HepG2 (cell line): ENCODE data around the gene PTPRU. TPM values are rescaled to one million over a fixed set of nuclear protein-coding genes. Genes with fewer than 3 reads are reported as not detected.
"Not testable (repeated sequence)": the region's sequence is repeated elsewhere in the genome, so short reads cannot be mapped to it uniquely, and the experiment has no call there.

ENCODE experiments used
- ATAC-seq: fragments of 200-7000 bp; cut with Tn5 transposase; 3 replicates; pipeline ENCODE4 v1.9.1; 2020; ENCODE audit warnings: mild to moderate bottlenecking, moderate library complexity
- BruUV-seq: library from RNA; stranded (reverse); fragments of 400-500 nt; replicated peaks from 2 replicates; lab custom pipeline; 2021; lab: Mats Ljungman, UMichigan
- CTCF ChIA-PET: fragments of 300-600 bp; formaldehyde crosslinking; extraction: SDS; loops from one replicate; lab custom pipeline; 2021; ENCODE audit warnings: low total read pairs, inconsistent platforms, low intra/inter-chr PET ratio; lab: Yijun Ruan, JAX
- POLR2A ChIA-PET: fragments of 350-600 bp; sonication (Branson Sonifier 250); formaldehyde crosslinking; loops from one replicate; lab custom pipeline; 2020; ENCODE audit warnings: antibody characterized with exemption, inconsistent platforms; lab: Yijun Ruan, JAX
- DNase-seq: peaks from one replicate; pipeline ENCODE4 v3.0.0-alpha.2; 2015; ENCODE audit warnings: low spot score
- FAIRE-seq: peaks from 3 replicates; lab custom pipeline; 2011; peaks lifted over from hg19 to GRCh38; lab: Jason Lieb, UNC
- H2AFZ ChIP-seq: one replicate; pipeline ENCODE4 v1.6.1; 2011; ENCODE audit warnings: low read length, inconsistent platforms
- H3K27ac ChIP-seq: fragments of 300-600 bp; 3 replicates; pipeline ENCODE4 v1.8.0; 2011; ENCODE audit warnings: mixed run types, mild to moderate bottlenecking, mixed read lengths, low read length, inconsistent platforms; ENCODE audit not compliant: insufficient read depth; ENCODE audit errors: extremely low read length
- H3K27me3 ChIP-seq, 2 experiments: fragments of 200-600 bp in 1 of 2; 2 replicates in 1 of 2; 3 replicates in 1 of 2; pipeline versions ENCODE4 v1.6.0 to v1.8.0; 2011; ENCODE audit warnings: low read length in 2 of 2, mild to moderate bottlenecking in 2 of 2, moderate library complexity in 2 of 2, inconsistent platforms in 1 of 2; ENCODE audit not compliant: insufficient read depth in 2 of 2, control insufficient read depth in 1 of 2
- H3K36me3 ChIP-seq, 2 experiments: fragments of 200-600 bp in 1 of 2; replicated peaks in 1 of 2; 2 replicates in 1 of 2; 3 replicates in 1 of 2; pipeline versions ENCODE4 v1.5.1 to v1.8.0; 2011; ENCODE audit warnings: low read length in 2 of 2, inconsistent platforms in 1 of 2; ENCODE audit not compliant: insufficient read depth in 2 of 2, control insufficient read depth in 1 of 2
- H3K4me1 ChIP-seq: 2 replicates; pipeline ENCODE4 v1.5.1; 2012; ENCODE audit warnings: low read length, inconsistent platforms; ENCODE audit not compliant: insufficient read depth
- H3K4me2 ChIP-seq: 2 replicates; pipeline ENCODE4 v1.6.0; 2011; ENCODE audit warnings: low read depth, low read length, inconsistent platforms
- H3K4me3 ChIP-seq, 3 experiments: fragments of 200-600 bp in 1 of 3; sonication (generic), shearing (Covaris generic) in 1 of 3; replicated peaks in 1 of 3; 2 replicates each; pipeline ENCODE4 v1.5.1; 2011 to 2016; ENCODE audit warnings: low read length in 3 of 3, inconsistent platforms in 2 of 3, low read depth in 2 of 3, mild to moderate bottlenecking in 2 of 3, control low read depth in 1 of 3, mixed read lengths in 1 of 3; ENCODE audit not compliant: insufficient read depth in 1 of 3
- H3K79me2 ChIP-seq: one replicate; pipeline ENCODE4 v1.6.1; 2011; ENCODE audit warnings: low read length, inconsistent platforms; ENCODE audit not compliant: insufficient read depth
- H3K9ac ChIP-seq: 2 replicates; pipeline ENCODE4 v1.6.0; 2011; ENCODE audit warnings: mild to moderate bottlenecking, low read depth, low read length, inconsistent platforms; ENCODE audit not compliant: insufficient read depth
- H3K9me3 ChIP-seq: 2 replicates; pipeline ENCODE4 v1.5.1; 2012; ENCODE audit warnings: mild to moderate bottlenecking, low read length
- H4K20me1 ChIP-seq: 2 replicates; pipeline ENCODE4 v1.6.0; 2011; ENCODE audit warnings: inconsistent platforms, mild to moderate bottlenecking, low read length, moderate library complexity; ENCODE audit not compliant: insufficient read depth
- ATF7 ChIP-seq, 2 experiments: fragments of 450-650 bp in 1 of 2; sonication (generic) in 1 of 2; formaldehyde crosslinking in 1 of 2; IDR thresholded peaks; 2 replicates each; pipeline versions ENCODE4 v1.4.0 to v1.6.1; 2016 to 2020; ENCODE audit warnings: antibody characterized with exemption in 1 of 2, mild to moderate bottlenecking in 1 of 2, missing genetic modification reagents in 1 of 2
- ZBTB34 ChIP-seq: sonication (generic); formaldehyde crosslinking; IDR thresholded peaks from 2 replicates; pipeline ENCODE4 v1.8.0; 2022; ENCODE audit warnings: mild to moderate bottlenecking, missing genetic modification reagents
- ZBTB40 ChIP-seq, 2 experiments: fragments of 450-650 bp in 1 of 2; sonication (generic) in 1 of 2; formaldehyde crosslinking in 1 of 2; IDR thresholded peaks; 2 replicates each; pipeline versions ENCODE4 v1.6.1 to v1.8.0; 2016 to 2022; ENCODE audit warnings: antibody characterized with exemption in 1 of 2, mild to moderate bottlenecking in 1 of 2, missing genetic modification reagents in 1 of 2
- ZNF841 ChIP-seq: sonication (generic); formaldehyde crosslinking; IDR thresholded peaks from 2 replicates; pipeline ENCODE4 v1.8.1; 2023; ENCODE audit warnings: missing genetic modification reagents, borderline replicate concordance
- WGBS: methylation state at CpG from one replicate; pipeline ENCODE4 v1.1.6; 2017; ENCODE audit warnings: low lambda C conversion rate; 5-methylcytosine and 5-hydroxymethylcytosine counted together
- in situ Hi-C: cut with HindIII; loops from 2 replicates; pipeline ENCODE4 v1.10.0; 2017; ENCODE audit warnings: low pct_unique_long_range_greater_than_20kb; ENCODE audit not compliant: extremely low pct_ligation_motif_present
- intact Hi-C: fragments of 100-400 bp; cut with micrococcal nuclease; formaldehyde crosslinking; loops from one replicate; pipeline ENCODE4 v1.10.0; 2022; ENCODE audit not compliant: unreplicated experiment
- polyA plus RNA-seq, 8 experiments: library from polyadenylated mRNA; depleted of rRNA in 3 of 8; stranded (reverse) in 7 of 8; unstranded in 1 of 8; fragments of >200 nt; fragmentation: Illumina TruSeq in 4 of 8; extraction: Trizol in 4 of 8; gene quantifications; 2 replicates each; pipeline versions ENCODE4 v1.2.1 to v1.2.3, GENCODE V29; 2011 to 2016; ENCODE audit warnings: low read depth in 4 of 8, missing spikeins in 1 of 8, mixed read lengths in 1 of 8; ENCODE audit not compliant: insufficient read depth in 1 of 8
- total RNA-seq, 5 experiments: library from RNA; depleted of rRNA; stranded (reverse); fragments of >200 nt; fragmentation: Illumina TruSeq; extraction: Trizol; gene quantifications; 2 replicates each; pipeline ENCODE4 v1.2.3, GENCODE V29; 2016; ENCODE audit warnings: low read depth in 1 of 5
- TF ChIP-seq, protein P1 (sequence below): IDR thresholded peaks from 2 replicates; pipeline ENCODE4 v1.6.1; 2016; ENCODE audit warnings: missing genetic modification reagents, missing compliant biosample characterization

Gene PTPRU
- total and polyA plus RNA-seq, 2 of the 13 experiments (the other 11 are each of a cell fraction or from before 2014, with no cell fraction given): 21.6 to 22.3 TPM

- FAIRE-seq; H3K4me2 ChIP-seq; H2AFZ ChIP-seq; BruUV-seq; H3K4me1 ChIP-seq; intact Hi-C loops; H3K9me3 ChIP-seq; CTCF ChIA-PET; H3K9ac ChIP-seq; POLR2A ChIA-PET; H3K4me3 ChIP-seq; H4K20me1 ChIP-seq; H3K27ac ChIP-seq; TF ChIP-seq ATF7 (CRISPR knock-in tag; IDR thresholded peaks at IDR 0.05): not testable (repeated sequence)
- 86% methylated on average over 8 of the region's 8 CpGs for WGBS
- H3K36me3 ChIP-seq: peaks cover 8 to 26% of the 10 kb centered on the region in 2 experiments; a peak in 4 of 5 replicates
- TF ChIP-seq ATF7 (IDR thresholded peaks at IDR 0.05): peak; percentile 91
- TF ChIP-seq, all 625 proteins: peak for 1; not testable (repeated sequence) for 624
- H3K79me2 ChIP-seq, ATAC-seq, H3K27me3 ChIP-seq, DNase-seq, in situ Hi-C loops: not testable (repeated sequence)
These were observed 78.4 kb downstream of the PTPRU start for GRCh38 chr1:29314685-29315084.

DNA sequence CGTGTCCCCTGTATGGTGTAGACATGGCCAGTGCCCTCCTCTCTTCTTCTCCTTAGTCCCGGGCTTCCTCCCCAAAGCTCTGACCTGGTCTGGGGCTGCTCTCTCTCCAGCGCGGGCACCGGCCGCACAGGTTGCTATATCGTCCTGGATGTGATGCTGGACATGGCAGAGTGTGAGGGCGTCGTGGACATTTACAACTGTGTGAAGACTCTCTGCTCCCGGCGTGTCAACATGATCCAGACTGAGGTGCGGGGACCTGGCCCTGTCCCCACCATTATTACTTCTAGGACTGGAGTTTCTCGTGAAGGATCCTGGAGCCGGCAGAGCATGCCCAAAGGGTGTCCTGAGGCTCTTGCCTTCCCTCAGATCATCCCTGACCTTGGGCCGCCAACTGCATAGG is 78.9 kb downstream of the PTPRU start:
- no peak overlapping the region for H3K4me2 ChIP-seq
- intact Hi-C loops: no loop called here
- POLR2A ChIA-PET: no interaction called here
- in situ Hi-C loops: no loop called here
- no peak overlapping the region for H3K9ac ChIP-seq
- no peak for ATAC-seq
- CTCF ChIA-PET: no interaction called here
- no peak overlapping the region for H3K27ac ChIP-seq
- peaks cover 13% of the 10 kb centered on the region for H3K4me1 ChIP-seq
- TF ChIP-seq ZNF841 (CRISPR knock-in tag) (no peak), ZBTB34 (CRISPR knock-in tag) (no peak), ZBTB40 (IDR thresholded peaks at IDR 0.05) (no peak), ZBTB40 (CRISPR knock-in tag; IDR thresholded peaks at IDR 0.05) (no peak)
- TF ChIP-seq, protein P1, sequence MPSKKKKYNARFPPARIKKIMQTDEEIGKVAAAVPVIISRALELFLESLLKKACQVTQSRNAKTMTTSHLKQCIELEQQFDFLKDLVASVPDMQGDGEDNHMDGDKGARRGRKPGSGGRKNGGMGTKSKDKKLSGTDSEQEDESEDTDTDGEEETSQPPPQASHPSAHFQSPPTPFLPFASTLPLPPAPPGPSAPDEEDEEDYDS (CRISPR knock-in tag): no peak
- H3K27me3 ChIP-seq: no peaks in the 10 kb centered on the region
- H2AFZ ChIP-seq: no peak overlapping the region
- H3K4me3 ChIP-seq: no peak overlapping the region
- DNase-seq: no peak
- FAIRE-seq: no peak
- H3K36me3 ChIP-seq: peaks cover 7 to 26% of the 10 kb centered on the region in 2 experiments; a peak in 4 of 5 replicates
- H4K20me1 ChIP-seq: no peaks in the 10 kb centered on the region
- no peaks in the 10 kb centered on the region for H3K79me2 ChIP-seq
- H3K9me3 ChIP-seq: no peaks in the 10 kb centered on the region
- no TSS peak for BruUV-seq
- 96% methylated on average over 10 of the region's 15 CpGs for WGBS
